Activated CD4-positive, CD25-positive, alpha-beta regulatory T cell treated with anti-CD3 and anti-CD28 coated beads, Interleukin-2, amount 50 U/mL, for 16 hours (primary cell): ENCODE measurements around the gene RNPC3.

Experiments used
- DNase-seq: peaks from one replicate; pipeline ENCODE4 v3.0.0-alpha.2; 2020; ENCODE audit warnings: low read depth, low spot score

Gene RNPC3, protein sequence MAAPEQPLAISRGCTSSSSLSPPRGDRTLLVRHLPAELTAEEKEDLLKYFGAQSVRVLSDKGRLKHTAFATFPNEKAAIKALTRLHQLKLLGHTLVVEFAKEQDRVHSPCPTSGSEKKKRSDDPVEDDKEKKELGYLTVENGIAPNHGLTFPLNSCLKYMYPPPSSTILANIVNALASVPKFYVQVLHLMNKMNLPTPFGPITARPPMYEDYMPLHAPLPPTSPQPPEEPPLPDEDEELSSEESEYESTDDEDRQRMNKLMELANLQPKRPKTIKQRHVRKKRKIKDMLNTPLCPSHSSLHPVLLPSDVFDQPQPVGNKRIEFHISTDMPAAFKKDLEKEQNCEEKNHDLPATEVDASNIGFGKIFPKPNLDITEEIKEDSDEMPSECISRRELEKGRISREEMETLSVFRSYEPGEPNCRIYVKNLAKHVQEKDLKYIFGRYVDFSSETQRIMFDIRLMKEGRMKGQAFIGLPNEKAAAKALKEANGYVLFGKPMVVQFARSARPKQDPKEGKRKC

DNA sequence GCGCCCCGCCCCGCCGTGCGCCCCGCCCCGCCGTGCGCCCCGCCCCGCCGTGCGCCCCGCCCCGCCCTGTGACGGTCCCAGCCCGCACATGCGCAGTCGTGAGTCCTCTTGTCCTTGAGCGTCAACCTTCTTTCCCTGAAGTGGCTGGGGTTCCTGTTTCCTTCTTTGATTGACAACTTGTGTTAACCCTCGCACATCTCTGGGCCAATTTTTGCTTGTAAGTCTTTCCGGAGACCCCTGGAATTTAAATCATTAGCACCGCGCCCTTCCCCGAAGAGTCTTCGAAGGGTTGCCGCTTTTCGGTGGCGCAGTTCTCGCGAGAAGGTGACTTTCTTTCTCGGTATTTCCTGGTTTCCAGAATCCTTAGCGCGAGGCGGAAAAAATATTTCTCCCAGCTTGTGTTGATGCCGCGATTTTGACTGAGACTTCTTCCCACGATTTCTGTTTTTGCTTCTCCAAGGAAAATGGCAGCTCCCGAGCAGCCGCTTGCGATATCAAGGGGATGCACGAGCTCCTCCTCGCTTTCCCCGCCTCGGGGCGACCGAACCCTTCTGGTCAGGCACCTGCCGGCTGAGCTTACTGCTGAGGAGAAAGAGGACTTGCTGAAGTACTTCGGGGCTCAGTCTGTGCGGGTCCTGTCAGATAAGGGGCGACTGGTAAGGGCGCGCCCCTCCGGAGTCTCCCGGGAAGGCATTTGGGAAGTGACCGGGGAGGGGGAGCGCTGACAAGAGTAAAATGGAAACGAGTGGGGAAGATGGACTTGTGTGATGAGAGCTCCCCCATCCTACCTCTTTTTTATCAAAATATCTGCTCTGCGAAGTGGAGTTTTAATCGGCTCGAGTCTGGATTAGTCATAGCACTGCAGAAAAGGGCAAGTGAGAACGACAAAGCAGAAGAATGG, at the start of gene RNPC3:
RNPC3 (plus strand) TSS at position 93 of the 901 bp plus-strand sequence; CDS start at position 465, 372 bp downstream.
- DNase-seq = peak; percentile 79

DNA sequence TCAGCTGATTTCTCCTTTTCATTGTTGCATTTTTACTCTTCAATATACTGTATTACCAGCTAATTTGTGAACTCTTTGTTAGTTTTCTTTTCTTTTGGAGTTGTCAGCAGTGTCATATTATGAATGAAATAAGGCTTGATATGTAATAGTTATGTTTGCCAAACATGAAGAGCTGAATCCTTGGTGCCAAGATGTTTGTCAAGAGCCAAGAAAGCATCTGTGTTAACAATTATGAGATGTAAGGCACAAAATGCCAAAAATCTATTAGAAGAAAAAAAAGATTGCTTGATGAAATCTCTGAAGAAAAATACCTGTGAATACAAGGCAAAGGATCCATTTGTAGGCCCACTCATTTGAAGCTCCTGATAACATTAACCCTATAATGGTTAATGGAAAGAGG, 48.4 kb upstream of the RNPC3 start:
- no peak for DNase-seq

- no peak for DNase-seq
Observed at GRCh38 chr1:103489935-103490334, 35.6 kb upstream of the RNPC3 start.

DNA sequence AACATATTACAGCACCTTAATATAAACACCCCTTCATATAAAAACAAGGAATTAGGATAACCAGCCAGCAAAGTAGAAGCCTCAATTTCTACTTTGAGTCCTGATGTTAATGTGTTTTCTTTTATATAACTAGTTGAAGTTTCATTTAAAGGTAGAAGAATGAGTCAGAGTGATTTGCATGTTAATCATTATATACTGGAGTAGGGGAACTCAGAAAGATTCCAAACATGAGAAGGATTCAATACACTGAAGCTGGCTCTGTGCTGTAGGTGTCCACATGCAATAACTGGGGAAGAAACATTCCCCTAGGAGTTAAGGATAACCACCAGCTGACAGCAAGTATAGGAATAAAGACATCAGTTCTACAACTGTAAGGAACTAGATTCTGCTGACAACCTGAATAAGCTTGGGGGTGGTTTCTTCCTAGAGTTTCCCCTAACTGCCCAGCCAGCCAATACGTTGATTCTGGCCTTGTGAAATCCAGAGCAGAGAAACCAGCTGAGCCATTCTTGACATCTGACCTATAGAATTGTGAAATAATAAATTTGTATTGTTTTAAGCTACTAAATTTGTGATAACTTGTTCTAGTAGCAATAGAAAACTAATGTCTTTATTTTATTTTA, 33.4 kb upstream of the RNPC3 start:
- no peak for DNase-seq

- no peak for DNase-seq
Observed at GRCh38 chr1:103496014-103496635, 29.4 kb upstream of the RNPC3 start.

- DNase-seq = no peak
Observed at GRCh38 chr1:103497404-103497803, 28.1 kb upstream of the RNPC3 start.

DNA sequence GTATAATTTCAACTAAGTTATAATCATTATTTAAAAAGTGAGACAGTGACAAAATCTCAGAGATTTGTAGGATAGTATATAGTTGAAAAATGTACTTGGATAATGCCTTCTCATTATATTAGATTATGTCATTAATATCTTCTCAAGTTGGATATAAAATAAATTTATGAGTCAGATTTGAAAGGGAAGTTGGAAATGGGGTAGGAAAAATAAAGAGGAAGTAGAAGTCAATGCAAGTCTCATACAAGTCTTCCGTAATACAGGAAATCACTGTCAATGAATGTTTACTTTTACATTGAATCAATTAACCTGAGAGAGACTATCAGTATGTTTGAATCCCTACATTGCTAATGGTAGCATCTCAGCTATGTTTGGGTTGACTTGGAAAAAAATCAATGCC, 16.2 kb upstream of the RNPC3 start:
- DNase-seq = no peak

DNA sequence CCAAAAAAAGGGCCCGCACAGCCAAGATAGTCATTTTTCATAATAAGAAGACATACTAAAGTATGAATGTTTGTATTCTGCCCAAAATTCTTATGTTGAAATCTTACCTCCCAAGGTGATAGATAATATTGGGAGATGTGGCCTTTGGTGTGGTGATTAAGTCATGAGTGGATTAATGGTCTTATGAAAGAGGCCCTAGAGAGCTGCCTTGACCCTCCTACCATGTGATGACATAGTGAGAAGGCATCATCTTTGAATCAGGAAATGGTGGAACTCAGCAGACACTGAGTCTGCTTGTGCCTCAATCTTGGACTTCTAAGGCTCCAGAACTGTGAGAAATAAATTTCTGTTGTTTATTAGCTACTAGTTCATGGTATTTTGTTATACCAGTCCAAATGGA, 11.8 kb upstream of the RNPC3 start:
- DNase-seq = no peak

- no peak for DNase-seq
Observed at GRCh38 chr1:103514920-103515503, 10.5 kb upstream of the RNPC3 start.

GRCh38 chr1:103516283-103516682, 9.2 kb upstream of the RNPC3 start:
- DNase-seq = no peak

- DNase-seq = no peak
Observed at GRCh38 chr1:103516693-103517092, 8.8 kb upstream of the RNPC3 start.

- DNase-seq = no peak
Observed at GRCh38 chr1:103517380-103518047, 8.0 kb upstream of the RNPC3 start.

- DNase-seq = no peak
Observed at GRCh38 chr1:103520822-103521221, 4.7 kb upstream of the RNPC3 start.

DNA sequence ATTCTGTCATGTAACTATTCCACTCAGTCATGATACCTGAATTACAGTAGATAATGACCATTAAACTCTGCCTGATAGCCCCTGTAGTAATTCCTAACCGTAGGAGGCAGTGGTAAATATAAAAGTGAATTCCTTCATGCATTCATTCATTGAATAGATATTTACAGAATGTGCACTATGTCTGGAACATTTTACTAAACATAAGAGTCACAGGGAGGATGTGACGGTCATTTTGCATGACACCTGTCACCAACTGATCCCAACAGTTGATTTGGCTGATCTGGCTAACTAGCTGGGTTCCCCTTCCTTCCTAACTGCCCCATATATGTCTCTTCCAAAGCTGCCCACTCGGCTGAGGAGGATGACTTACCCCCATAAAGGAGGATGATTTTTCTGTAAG, 2.2 kb upstream of the RNPC3 start:
- no peak for DNase-seq

DNA sequence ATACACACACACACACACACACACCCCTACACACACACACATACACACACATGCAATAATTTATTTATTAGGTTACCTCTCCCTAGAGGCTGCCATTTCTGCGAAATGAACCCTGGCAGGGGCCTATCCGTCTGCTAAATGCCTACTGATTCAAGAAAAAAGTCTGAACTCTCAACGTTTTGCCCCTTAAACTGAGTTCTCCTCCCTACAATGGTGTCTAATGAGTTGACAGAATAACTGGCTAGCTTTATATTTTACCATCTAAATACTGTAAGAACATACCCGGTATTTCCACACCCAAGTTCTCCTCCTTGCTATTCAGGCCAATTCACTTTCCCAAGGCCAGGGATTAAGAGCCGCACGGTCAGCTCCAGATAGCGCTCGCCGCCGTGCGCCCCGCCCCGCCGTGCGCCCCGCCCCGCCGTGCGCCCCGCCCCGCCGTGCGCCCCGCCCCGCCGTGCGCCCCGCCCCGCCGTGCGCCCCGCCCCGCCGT, 339 bp upstream of the RNPC3 start:
- no peak for DNase-seq

DNA sequence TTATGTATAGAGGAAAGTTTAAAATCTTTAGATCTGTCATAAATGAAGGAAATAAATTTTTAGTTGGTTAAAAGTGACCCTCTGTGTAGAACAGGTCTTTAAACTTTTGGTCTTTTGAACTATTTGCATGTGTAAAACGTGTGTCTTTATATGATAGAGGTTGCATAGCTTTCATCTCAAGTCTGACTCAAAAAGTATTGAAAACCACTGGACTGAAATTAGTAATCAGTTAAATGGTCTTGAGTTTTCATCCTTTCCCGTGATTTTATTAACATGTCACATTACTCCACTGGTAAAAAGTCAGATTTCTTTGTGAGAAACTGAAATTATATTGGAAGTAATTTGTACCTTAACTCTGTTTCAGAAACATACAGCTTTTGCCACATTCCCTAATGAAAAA, 1.8 kb downstream of the RNPC3 start:
- DNase-seq = no peak

DNA sequence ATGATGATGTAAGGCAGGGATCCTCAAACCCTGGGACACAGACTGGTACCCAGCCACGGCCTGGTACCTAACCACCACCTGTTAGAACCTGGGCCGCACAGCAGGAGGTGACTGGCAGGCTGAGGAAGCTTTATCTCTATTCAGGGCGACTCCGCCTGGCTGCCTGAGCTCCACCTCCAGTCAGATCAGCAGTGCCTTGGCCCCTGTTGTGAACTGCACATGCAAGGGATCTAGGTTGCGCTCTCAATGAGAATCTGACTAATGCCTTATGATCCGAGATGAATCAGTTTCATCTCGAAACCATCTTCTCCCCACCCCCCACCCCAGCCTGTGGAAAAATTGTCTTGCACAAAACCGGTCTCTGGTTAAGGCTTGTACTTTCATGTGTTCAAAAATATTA, 4.2 kb downstream of the RNPC3 start:
- peak; percentile 24 for DNase-seq

DNA sequence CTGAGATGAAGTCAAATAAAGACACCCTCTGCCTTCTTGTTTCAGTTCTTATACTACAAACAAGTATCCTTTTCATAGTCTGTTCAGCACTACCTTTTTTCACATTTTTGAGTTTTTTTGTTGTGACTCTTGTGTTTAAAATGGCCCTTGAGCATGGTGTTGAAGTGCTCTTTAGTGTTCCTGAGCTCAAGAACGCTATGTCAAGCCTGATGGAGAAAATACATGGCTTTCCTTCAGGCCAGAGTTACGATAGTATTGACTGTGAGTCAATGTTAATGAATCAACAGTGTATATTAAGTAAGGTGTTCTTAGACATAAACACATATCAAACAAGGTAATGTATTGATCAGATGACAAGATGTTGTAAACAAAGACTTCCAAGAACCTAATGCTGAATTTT, 12.7 kb downstream of the RNPC3 start:
- DNase-seq = no peak

DNA sequence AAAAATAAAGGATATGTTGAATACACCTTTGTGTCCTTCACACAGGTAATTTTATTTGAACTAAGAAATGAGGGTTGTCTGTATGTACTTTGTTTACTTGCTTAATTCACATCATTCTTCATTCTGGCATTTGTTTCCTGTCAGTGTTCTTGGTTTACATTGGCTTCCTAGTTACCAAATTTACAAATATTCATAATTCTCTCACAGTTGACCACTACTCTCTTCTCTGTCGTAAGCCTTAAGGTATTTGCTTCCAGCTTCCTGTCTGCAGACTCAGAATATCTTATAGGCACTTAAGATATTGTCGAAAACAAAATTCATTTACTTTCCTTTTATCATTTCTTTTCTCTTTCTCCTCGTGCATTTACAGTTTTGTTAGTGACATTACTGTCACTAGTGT, 15.9 kb downstream of the RNPC3 start:
- no peak for DNase-seq

DNA sequence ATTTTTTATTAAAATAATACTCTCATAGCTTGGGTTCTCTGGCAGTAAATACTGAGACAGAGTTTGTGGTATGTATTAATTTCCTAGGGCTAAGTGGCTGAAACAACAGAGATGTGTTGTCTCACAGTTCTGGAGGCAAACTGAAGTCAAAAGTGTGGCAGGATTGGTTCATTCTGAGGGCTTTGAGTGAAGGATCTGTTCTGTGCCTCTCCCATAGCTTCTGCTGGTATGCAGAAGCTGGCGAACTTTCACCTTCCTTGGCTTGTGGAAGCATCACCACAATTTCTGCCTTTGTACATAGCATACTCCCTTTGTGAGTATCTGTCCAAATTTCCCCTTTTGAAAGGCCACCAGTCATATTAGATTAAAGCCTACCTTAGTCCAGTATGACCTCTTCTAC, 21.0 kb downstream of the RNPC3 start:
- DNase-seq = no peak

- DNase-seq = no peak
Observed at GRCh38 chr1:103547840-103548239, 22.3 kb downstream of the RNPC3 start.
